Activated naive CD4-positive, alpha-beta T cell treated with anti-CD3 and anti-CD28 coated beads, Interleukin-2, amount 10 ng/mL, durations not matched to agents 7 days and 5 days (primary cell): ENCODE measurements around the gene TSPAN10.
A peak's percentile ranks its signal among the peaks of the same experiment; 100 is the strongest.
"Not testable (repeated sequence)": the region's sequence is repeated elsewhere in the genome, so short reads cannot be mapped to it uniquely, and the experiment has no call there.

ENCODE experiments used
- CTCF ChIA-PET: fragments of 350-600 bp; sonication (Branson Sonifier 250); formaldehyde crosslinking; loops from one replicate; lab custom pipeline; 2021; ENCODE audit warnings: antibody characterized with exemption; lab: Charles Lee
- DNase-seq: peaks from one replicate; pipeline ENCODE4 v3.0.0-alpha.2; 2020
- H3K27ac Mint-ChIP-seq: one replicate; pipeline ENCODE4 v1.8.0; 2021; ENCODE audit warnings: mild to moderate bottlenecking, moderate library complexity, mixed read lengths
- H3K27me3 Mint-ChIP-seq: one replicate; pipeline ENCODE4 v1.8.0; 2021; ENCODE audit warnings: mild to moderate bottlenecking, mixed read lengths
- H3K36me3 Mint-ChIP-seq: one replicate; pipeline ENCODE4 v1.8.0; 2021; ENCODE audit warnings: mixed read lengths
- H3K4me1 Mint-ChIP-seq: one replicate; pipeline ENCODE4 v1.8.0; 2021; ENCODE audit warnings: mixed read lengths
- H3K4me3 Mint-ChIP-seq: one replicate; pipeline ENCODE4 v1.8.0; 2021; ENCODE audit warnings: mild to moderate bottlenecking, moderate library complexity, mixed read lengths
- H3K9me3 Mint-ChIP-seq: one replicate; pipeline ENCODE4 v1.8.0; 2021; ENCODE audit warnings: mixed read lengths

Gene TSPAN10

DNA sequence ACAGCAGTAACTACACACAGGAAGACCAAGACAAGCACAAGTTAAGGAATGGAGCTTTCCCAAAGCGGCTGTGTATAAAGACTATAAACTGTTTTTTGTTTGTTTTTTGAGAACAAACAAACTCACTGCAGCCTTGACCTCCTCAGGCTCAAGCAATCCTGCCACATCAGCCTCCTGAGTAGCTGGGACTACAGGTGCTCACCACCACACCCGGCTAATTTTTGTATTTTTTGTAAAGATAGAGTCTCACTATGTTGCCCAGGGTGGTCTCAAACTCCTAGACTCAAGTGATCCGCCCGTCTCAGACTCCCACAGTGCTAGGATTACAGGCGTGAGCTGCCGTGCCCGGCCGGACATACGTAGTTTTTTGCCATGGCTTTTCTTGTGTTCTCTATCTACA, 23.4 kb downstream of the TSPAN10 start:
- Mint-ChIP-seq H3K27me3 (no peaks in the 10 kb centered on the region), H3K27ac (no peak overlapping the region), H3K9me3 (no peaks in the 10 kb centered on the region), H3K36me3 (peaks cover 8% of the 10 kb centered on the region), H3K4me1 (peaks cover 42% of the 10 kb centered on the region), H3K4me3 (no peak overlapping the region)
- DNase-seq = no peak
- CTCF ChIA-PET = interaction anchor here (1.4 kb wide), 1 partner anchor 60 kb away, joined by 4 read pairs; no protein-coding TSS in a partner anchor

DNA sequence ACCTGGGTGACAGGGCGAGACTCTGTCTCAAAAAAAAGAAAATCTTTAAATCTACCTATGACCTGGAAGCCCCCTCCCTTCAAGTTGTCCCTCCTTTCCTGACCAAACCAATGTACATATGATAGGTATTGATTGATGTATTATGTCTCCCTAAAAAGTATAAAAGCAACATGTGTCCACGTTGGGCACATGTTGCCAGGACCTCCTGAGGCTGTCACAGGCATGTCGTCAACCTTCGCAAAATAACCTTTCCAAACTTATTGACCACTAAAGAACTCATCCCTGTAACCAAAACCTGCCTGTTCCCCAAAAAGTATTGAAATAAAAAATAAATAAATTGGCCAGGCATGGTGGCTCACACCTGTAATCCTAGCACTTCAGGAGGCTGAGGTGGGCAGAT, 25.0 kb downstream of the TSPAN10 start:
- Mint-ChIP-seq H3K4me3 (no peak overlapping the region), H3K9me3 (no peaks in the 10 kb centered on the region), H3K4me1 (peaks cover 41% of the 10 kb centered on the region), H3K36me3 (peaks cover 16% of the 10 kb centered on the region), H3K27me3 (no peaks in the 10 kb centered on the region), H3K27ac (peak overlapping the region; percentile 99)
- CTCF ChIA-PET = no interaction called here
- DNase-seq = no peak

DNA sequence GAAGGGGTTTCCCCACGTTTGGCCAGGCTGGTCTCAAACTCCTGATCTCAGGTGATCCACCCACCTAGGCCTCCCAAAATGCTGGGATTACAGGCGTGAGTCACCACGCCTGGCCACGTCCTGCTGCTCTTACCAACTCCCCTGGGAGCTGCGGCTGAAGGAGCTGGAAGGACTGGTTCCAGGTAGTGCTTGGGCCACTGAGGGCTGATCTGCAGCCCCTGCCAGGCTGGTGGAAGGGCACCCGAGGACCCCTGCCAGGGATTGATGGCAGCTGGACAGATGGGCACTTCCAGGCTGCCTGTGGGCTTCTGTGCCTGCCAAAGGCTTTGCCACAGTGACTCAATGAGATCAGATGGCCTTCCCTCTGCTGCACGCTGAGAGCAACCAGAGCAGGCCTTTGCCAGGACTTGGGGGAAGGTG, 27.1 kb downstream of the TSPAN10 start:
- H3K4me1 Mint-ChIP-seq = peaks cover 52% of the 10 kb centered on the region
- peaks cover 28% of the 10 kb centered on the region for H3K36me3 Mint-ChIP-seq
- H3K27me3 Mint-ChIP-seq = no peaks in the 10 kb centered on the region
- DNase-seq = no peak
- peak overlapping the region; percentile 99 for H3K27ac Mint-ChIP-seq
- CTCF ChIA-PET = no interaction called here
- H3K9me3 Mint-ChIP-seq = no peaks in the 10 kb centered on the region
- peak overlapping the region; percentile 26 for H3K4me3 Mint-ChIP-seq

DNA sequence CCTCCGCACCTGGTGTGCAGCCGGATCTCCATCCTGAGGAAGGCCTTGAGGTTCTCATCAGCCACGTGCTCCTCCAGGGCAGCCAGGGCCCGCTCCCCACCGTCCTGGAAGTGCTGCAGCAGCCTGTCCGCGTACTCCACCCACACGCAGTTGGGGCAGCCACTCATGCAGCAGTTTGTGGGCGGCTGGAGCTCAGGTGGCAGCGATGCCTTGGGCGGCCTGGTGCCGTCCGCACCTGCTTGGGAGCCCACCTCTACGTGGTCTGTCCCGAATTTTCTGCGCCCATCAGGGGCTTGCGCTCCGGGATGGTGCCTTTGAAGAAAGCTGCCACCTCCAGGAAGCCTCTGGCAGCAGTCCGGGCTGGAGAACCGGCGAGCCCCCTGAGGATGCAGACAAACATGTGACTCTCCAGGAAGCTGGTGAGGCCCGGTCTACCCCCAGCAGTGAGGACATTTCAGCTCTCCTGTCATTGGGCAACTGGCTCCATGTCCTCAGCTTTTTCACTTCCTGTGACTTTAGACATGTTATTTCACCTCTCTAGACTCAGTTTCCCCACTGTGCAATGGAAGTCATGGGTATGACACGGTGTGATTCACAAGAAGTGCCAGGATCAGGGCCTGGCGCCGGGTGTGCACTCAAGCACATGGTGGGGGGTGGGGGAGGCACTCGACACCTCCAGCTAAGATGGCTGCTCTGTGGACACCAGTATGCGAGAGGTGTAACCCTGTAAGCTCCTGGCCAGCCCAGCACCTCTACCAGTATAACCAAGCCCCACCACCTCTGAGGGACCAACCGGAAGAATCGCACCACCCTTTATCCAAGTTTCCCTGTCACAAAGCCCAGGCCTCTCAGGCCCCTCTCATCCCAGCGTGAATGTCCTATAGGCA, 28.5 kb downstream of the TSPAN10 start:
- H3K36me3 Mint-ChIP-seq = peaks cover 36% of the 10 kb centered on the region
- peaks cover 61% of the 10 kb centered on the region for H3K4me1 Mint-ChIP-seq
- no peaks in the 10 kb centered on the region for H3K9me3 Mint-ChIP-seq
- peak; percentile 65 for DNase-seq
- CTCF ChIA-PET = interaction anchor here (1.0 kb wide), 1 partner anchor 10 kb away, joined by 3 read pairs; the partner anchor contains the start of gene PDE6G
- H3K4me3 Mint-ChIP-seq = peak overlapping the region; percentile 82
- no peaks in the 10 kb centered on the region for H3K27me3 Mint-ChIP-seq
- H3K27ac Mint-ChIP-seq = peak overlapping the region; percentile 99

- Mint-ChIP-seq H3K27ac (peak overlapping the region; percentile 99), H3K4me1 (peaks cover 60% of the 10 kb centered on the region), H3K36me3 (peaks cover 36% of the 10 kb centered on the region), H3K9me3 (no peaks in the 10 kb centered on the region), H3K27me3 (no peaks in the 10 kb centered on the region), H3K4me3 (peak overlapping the region; percentile 82)
- CTCF ChIA-PET = interaction anchor here (1.0 kb wide), 1 partner anchor 10 kb away, joined by 3 read pairs; the partner anchor contains the start of gene PDE6G
- DNase-seq = no peak
Measured at GRCh38 chr17:81666092-81666341, 29.0 kb downstream of the TSPAN10 start.

- Mint-ChIP-seq H3K9me3 (no peaks in the 10 kb centered on the region), H3K27ac (peak within 1 kb of the TSS; percentile 99), H3K36me3 (peaks cover 39% of the 10 kb centered on the region), H3K4me1 (peaks cover 60% of the 10 kb centered on the region), H3K4me3 (peak within 1 kb of the TSS; percentile 82), H3K27me3 (no peaks in the 10 kb centered on the region)
- peak; percentile 97 for DNase-seq
- CTCF ChIA-PET = no interaction called here
Measured at GRCh38 chr17:81666342-81667191, 29.6 kb downstream of the TSPAN10 start, which contains the start of the genes CCDC137 and OXLD1. Gene CCDC137, plus strand, starts transcription at chr17:81666737. Its CDS starts 30 bp downstream, at chr17:81666767. Gene OXLD1, minus strand, starts transcription at chr17:81666605. Its CDS starts 28 bp downstream, at chr17:81666577.

GRCh38 chr17:81667754-81668153, 30.8 kb downstream of the TSPAN10 start:
- Mint-ChIP-seq H3K9me3 (no peaks in the 10 kb centered on the region), H3K36me3 (peaks cover 50% of the 10 kb centered on the region), H3K27me3 (no peaks in the 10 kb centered on the region), H3K27ac (peak overlapping the region; percentile 87), H3K4me1 (peaks cover 50% of the 10 kb centered on the region), H3K4me3 (peak overlapping the region; percentile 82)
- CTCF ChIA-PET = no interaction called here
- no peak for DNase-seq

DNA sequence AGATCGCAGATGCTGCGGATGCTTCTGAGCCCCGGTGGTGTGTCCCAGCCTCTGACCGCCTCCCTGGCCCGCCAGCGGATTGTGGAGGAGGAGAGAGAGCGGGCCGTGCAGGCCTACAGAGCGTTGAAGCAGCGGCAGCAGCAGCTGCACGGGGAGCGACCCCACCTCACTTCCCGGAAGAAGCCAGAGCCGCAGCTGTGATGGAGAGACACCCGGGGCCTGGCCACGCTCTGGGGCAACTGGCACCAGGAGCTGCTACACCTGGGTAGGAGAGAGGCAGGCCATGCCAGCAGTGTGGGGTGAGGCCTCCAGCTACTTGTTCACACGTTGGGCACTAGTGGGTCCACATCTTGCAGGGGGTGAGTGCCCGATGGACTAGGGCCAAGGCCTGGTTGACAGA, 35.5 kb downstream of the TSPAN10 start:
- Mint-ChIP-seq H3K27ac (no peak overlapping the region), H3K9me3 (no peaks in the 10 kb centered on the region), H3K36me3 (peaks cover 40% of the 10 kb centered on the region), H3K27me3 (no peaks in the 10 kb centered on the region), H3K4me3 (no peak overlapping the region), H3K4me1 (peaks cover 22% of the 10 kb centered on the region)
- CTCF ChIA-PET = no interaction called here
- no peak for DNase-seq

- Mint-ChIP-seq H3K4me3 (no peak overlapping the region), H3K4me1 (peaks cover 17% of the 10 kb centered on the region), H3K27ac (no peak overlapping the region), H3K9me3 (no peaks in the 10 kb centered on the region), H3K27me3 (no peaks in the 10 kb centered on the region), H3K36me3 (peaks cover 36% of the 10 kb centered on the region)
- CTCF ChIA-PET = no interaction called here
- DNase-seq = no peak
Measured at GRCh38 chr17:81672954-81673353, 36.0 kb downstream of the TSPAN10 start.

DNA sequence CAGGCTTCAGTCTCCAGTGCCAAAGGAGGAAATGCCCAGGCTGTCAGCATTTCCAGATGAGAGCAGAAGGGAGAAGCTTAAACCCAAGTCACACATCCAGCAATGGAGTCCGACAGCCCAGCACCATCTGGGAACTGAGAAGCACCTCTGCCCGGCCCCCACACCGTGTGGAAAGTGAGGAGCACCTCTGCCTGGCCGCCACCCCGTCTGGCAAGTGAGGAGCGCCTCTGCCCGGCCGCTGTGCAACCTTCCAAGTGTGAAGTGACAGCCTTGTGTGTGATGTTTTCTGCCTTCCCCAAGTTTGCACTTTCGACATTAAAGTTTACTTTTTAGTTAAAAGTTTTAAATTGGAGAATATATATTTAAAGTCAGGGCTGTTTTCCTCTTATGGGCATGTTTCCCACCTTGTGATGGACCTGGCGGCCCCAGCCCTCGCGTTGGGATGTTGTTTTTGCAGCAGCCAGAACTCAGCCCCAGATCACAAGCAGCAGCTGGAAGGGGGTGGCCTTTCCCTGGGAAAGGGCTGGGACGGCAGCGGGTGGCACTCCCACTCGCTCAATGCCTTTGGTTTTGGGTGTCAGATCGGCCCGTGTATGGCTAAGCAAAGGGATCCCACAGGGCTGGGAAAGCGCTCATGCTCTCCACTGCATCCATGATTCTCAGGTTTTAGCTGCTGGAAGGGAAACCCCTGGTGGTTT, 36.7 kb downstream of the TSPAN10 start:
- Mint-ChIP-seq H3K27me3 (no peaks in the 10 kb centered on the region), H3K36me3 (peaks cover 31% of the 10 kb centered on the region), H3K27ac (no peak overlapping the region), H3K4me3 (no peak overlapping the region), H3K4me1 (peaks cover 11% of the 10 kb centered on the region), H3K9me3 (no peaks in the 10 kb centered on the region)
- CTCF ChIA-PET = no interaction called here
- no peak for DNase-seq

DNA sequence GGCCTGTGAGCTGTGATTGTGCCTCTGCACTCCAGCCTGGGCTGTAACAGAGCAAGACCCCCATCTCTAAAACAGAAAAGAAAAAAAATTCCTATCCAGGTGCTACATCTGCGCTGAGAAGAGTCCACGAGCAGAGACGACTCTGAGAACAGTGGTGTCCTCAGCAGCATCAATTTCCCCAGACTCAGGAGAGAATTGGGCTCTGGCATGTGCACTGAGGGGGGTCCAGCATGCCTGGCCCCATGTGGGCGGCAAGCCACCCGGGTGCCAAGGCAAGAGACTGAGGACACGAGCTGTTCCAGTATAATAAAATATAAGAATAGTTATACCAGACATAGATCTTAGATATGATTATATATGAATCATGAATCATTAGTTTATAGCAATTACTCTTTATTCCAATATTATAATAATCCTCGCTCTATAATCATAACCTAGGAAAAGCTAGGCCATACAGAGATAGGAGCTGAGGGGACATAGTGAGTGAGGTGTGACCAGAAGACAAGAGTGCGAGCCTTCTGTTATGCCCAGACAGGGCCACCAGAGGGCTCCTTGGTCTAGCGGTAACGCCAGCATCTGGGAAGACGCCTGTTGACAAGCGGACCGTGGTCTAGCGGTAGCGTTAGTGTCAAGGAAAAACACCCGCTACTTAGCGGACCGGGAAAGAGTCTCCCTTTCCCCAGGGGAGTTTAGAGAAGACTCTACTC, 38.7 kb downstream of the TSPAN10 start:
- H3K4me3 Mint-ChIP-seq, H3K27me3 Mint-ChIP-seq, H3K9me3 Mint-ChIP-seq, H3K4me1 Mint-ChIP-seq, H3K27ac Mint-ChIP-seq: not testable (repeated sequence)
- peaks cover 21% of the 10 kb centered on the region for H3K36me3 Mint-ChIP-seq
- DNase-seq = peak; percentile 48
- CTCF ChIA-PET = interaction anchor here (0.6 to 1.5 kb wide), 5 partner anchors 8 to 1102 kb away, joined by 3 to 8 read pairs (median 4); partner anchors contain the start of genes ARL16 and HGS

- DNase-seq = no peak
- CTCF ChIA-PET = no interaction called here
- H3K4me1 Mint-ChIP-seq = peaks cover 5% of the 10 kb centered on the region
- H3K27me3 Mint-ChIP-seq = no peaks in the 10 kb centered on the region
- peaks cover 21% of the 10 kb centered on the region for H3K36me3 Mint-ChIP-seq
- no peak overlapping the region for H3K27ac Mint-ChIP-seq
- no peak overlapping the region for H3K4me3 Mint-ChIP-seq
- H3K9me3 Mint-ChIP-seq = no peaks in the 10 kb centered on the region
Measured at GRCh38 chr17:81676906-81677305, 39.9 kb downstream of the TSPAN10 start.

DNA sequence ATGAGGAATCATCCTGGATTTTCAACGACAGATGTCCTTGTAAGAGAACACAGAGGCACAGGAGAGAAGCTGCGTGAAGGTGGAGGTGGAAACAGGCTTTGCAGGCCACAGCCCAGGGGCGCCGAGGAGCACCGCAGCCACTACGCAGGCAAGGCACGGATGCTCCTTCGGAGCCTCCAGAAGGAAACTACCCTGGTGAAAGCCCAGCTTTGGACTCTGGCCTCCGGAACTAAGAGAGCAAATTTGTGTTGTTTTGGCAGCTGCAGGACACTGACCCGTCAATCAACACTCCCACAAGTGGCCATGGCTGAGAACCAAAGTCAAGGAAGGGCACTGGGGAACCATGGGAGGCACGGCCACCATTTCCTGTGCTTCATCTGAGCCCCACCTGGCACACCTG, 43.2 kb downstream of the TSPAN10 start:
- Mint-ChIP-seq H3K4me3 (no peak overlapping the region), H3K4me1 (peaks cover 27% of the 10 kb centered on the region), H3K36me3 (peaks cover 13% of the 10 kb centered on the region), H3K9me3 (no peaks in the 10 kb centered on the region), H3K27ac (no peak overlapping the region), H3K27me3 (peaks cover 4% of the 10 kb centered on the region)
- no peak for DNase-seq
- CTCF ChIA-PET = no interaction called here
